C4-2B (cell line): ENCODE data around the gene GBGT1.

Experiments
- ZFX ChIP-seq: fragments of 450-650 bp; IDR thresholded peaks from 2 replicates; pipeline ENCODE4 v1.6.1; 2017
- TF ChIP-seq, protein P1 (sequence below): fragments of 450-650 bp; conservative IDR thresholded peaks from 2 replicates; pipeline ENCODE4 v1.5.1; 2017; ENCODE audit warnings: mild to moderate bottlenecking

DNA sequence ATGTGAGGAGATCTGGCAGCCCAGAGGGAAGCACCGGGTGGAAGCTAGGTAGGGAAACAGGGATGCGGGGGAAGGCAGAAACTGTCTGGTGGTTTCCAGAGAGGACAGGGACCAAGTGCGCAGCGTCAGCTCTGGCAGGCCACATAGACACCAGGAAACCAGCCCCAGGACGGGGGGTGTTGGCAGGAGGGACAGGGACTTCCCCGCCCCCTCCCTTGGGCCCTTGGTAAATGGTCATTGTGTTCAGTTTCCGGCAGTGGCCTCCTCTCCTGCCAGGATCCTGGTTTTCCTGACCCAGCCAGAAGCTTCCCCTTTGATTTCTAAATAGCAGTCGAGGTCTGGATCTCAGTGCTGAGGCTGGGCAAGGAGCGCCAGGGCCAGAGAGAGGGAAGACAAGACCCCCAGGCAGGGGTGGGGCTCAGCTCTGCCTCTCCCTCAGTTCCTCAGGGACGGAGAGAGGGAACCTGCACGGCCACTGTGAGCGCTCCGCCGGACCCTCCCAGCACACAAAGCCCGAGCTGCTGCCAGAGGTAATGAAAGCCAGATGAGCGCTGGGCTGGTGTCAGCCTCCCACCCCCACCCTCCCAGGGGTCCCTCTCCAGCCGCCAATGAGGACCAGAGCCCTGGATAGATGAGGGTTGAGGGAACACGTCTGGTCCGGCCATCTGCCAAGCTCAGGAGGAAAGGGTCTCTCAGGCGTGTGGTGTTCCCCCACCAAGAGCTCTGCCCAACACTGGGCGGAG is 44.4 kb downstream of the GBGT1 start:
- TF ChIP-seq, protein P1, sequence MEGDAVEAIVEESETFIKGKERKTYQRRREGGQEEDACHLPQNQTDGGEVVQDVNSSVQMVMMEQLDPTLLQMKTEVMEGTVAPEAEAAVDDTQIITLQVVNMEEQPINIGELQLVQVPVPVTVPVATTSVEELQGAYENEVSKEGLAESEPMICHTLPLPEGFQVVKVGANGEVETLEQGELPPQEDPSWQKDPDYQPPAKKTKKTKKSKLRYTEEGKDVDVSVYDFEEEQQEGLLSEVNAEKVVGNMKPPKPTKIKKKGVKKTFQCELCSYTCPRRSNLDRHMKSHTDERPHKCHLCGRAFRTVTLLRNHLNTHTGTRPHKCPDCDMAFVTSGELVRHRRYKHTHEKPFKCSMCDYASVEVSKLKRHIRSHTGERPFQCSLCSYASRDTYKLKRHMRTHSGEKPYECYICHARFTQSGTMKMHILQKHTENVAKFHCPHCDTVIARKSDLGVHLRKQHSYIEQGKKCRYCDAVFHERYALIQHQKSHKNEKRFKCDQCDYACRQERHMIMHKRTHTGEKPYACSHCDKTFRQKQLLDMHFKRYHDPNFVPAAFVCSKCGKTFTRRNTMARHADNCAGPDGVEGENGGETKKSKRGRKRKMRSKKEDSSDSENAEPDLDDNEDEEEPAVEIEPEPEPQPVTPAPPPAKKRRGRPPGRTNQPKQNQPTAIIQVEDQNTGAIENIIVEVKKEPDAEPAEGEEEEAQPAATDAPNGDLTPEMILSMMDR: no peak
- TF ChIP-seq ZFX: no peak
